ENCODE results near the gene WASF3. TPM values are rescaled to one million over a fixed set of nuclear protein-coding genes. Genes with fewer than 3 reads are reported as not detected.

Gene WASF3
- polyA plus RNA-seq, 3 donors, result not detected

DNA sequence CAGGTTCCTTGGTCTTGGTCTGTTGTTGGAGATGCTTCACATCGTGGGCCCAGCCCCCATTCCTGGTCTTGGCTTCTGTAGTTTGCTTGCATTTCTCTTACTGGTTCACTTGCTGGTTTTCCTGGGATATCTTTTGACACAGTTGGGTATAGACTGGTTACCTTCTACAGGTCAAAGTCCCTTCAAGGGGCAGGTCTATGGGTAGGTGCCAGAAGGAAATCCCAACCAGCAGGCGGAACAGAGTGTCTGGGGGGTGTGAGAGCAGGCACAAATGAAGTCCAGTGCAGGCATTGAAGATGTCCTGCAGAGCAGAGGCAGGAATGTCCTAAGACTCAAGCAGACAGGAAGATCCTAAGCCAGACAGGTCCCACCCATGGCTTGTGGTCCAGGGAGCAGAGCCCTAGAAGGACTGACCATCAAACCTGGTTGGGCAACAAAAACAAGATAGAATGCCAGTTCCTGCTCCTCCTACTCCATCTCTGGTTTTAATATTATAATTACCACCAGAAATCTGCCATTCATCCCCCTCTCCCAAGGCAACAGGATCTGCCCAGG is 17.7 kb upstream of the WASF3 start:
- no peak overlapping the region for H3K27ac Mint-ChIP-seq

DNA sequence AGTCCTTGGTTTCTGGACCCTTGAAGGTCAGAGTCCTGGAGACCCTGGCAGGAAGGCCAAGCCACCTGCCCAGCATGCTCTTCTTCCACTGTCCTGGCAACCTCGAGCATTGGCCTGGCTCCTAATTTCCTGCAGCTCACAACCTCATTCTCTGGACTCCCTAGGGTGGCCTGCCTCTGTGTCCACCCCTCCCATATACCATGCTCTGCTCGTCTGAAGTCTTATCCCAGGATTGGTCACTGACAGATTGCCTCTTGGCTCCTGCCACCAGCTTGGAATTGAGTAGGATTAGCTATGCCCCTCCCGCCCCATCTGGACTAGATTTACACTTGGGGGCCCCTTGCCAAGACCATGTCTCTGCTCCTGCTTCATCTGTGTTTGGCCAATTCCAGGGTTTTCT is 17.1 kb upstream of the WASF3 start:
- Histone ChIP-seq H3K9me3 (replicated peaks in 1 of 2; ENCODE audit: control insufficient read depth in 1 of 2, insufficient read depth in 1 of 2, low read length in 2 of 2) (no peaks in the 10 kb centered on the region), H3K79me2 (ENCODE audit: insufficient read depth, low read length) (no peaks in the 10 kb centered on the region), H2AFZ (ENCODE audit: insufficient read depth, low read depth, low read length, poor library complexity, severe bottlenecking) (no peak overlapping the region), H3K27ac (ENCODE audit: low read depth in 1 of 2, low read length in 2 of 2) (no peak overlapping the region), H3K4me1 (ENCODE audit: control insufficient read depth in 1 of 2, insufficient read depth in 2 of 2, low read length in 2 of 2) (no peaks in the 10 kb centered on the region), H4K20me1 (ENCODE audit: insufficient read depth, low read length) (no peaks in the 10 kb centered on the region), H3K36me3 (replicated peaks in 1 of 2; ENCODE audit: control insufficient read depth in 1 of 2, insufficient read depth in 2 of 2, low read length in 2 of 2) (no peaks in the 10 kb centered on the region), H3K4me3 (replicated peaks in 1 of 3; ENCODE audit: low read depth in 2 of 3, low read length in 3 of 3) (no peak overlapping the region), H3K27me3 (ENCODE audit: control insufficient read depth in 2 of 2, insufficient read depth in 2 of 2, low read length in 2 of 2) (no peaks in the 10 kb centered on the region), H3K4me2 (replicated peaks; ENCODE audit: extremely low read depth, low read length, poor library complexity, severe bottlenecking) (no peak overlapping the region), H3K9ac (ENCODE audit: insufficient read depth, low read length, poor library complexity, severe bottlenecking) (no peak overlapping the region)
- no peak for TF ChIP-seq CTCF (IDR thresholded peaks at IDR 0.05)
- intact Hi-C loops (cut with micrococcal nuclease), result no loop called here
- no peak for DNase-seq
- WGBS (ENCODE audit: insufficient coverage), result 73% methylated on average over 2 of the region's 3 CpGs
- no peak overlapping the region for H3K4me3 Mint-ChIP-seq
- H3K9me3 Mint-ChIP-seq, result peaks cover 0 to 3% (median 0%) of the 10 kb centered on the region in 7 donors
- H3K27ac Mint-ChIP-seq, result no peak overlapping the region
- H3K36me3 Mint-ChIP-seq, result no peaks in the 10 kb centered on the region
- peaks cover 5 to 7% (median 6%) of the 10 kb centered on the region in 3 donors for H3K27me3 Mint-ChIP-seq (ENCODE audit: low read depth in 3 of 3)
- H3K4me1 Mint-ChIP-seq, result no peaks in the 10 kb centered on the region

More for the DNA sequence above, 17.7 kb upstream of the WASF3 start:
- Histone ChIP-seq H3K9me3 (replicated peaks in 1 of 2; ENCODE audit: control insufficient read depth in 1 of 2, insufficient read depth in 1 of 2, low read length in 2 of 2) (no peaks in the 10 kb centered on the region), H2AFZ (ENCODE audit: insufficient read depth, low read depth, low read length, poor library complexity, severe bottlenecking) (no peak overlapping the region), H3K27ac (ENCODE audit: low read depth in 1 of 2, low read length in 2 of 2) (no peak overlapping the region), H3K4me3 (replicated peaks in 1 of 3; ENCODE audit: low read depth in 2 of 3, low read length in 3 of 3) (no peak overlapping the region), H3K4me1 (ENCODE audit: control insufficient read depth in 1 of 2, insufficient read depth in 2 of 2, low read length in 2 of 2) (no peaks in the 10 kb centered on the region), H3K9ac (ENCODE audit: insufficient read depth, low read length, poor library complexity, severe bottlenecking) (no peak overlapping the region), H4K20me1 (ENCODE audit: insufficient read depth, low read length) (no peaks in the 10 kb centered on the region), H3K27me3 (ENCODE audit: control insufficient read depth in 2 of 2, insufficient read depth in 2 of 2, low read length in 2 of 2) (no peaks in the 10 kb centered on the region), H3K79me2 (ENCODE audit: insufficient read depth, low read length) (no peaks in the 10 kb centered on the region), H3K4me2 (replicated peaks; ENCODE audit: extremely low read depth, low read length, poor library complexity, severe bottlenecking) (no peak overlapping the region), H3K36me3 (replicated peaks in 1 of 2; ENCODE audit: control insufficient read depth in 1 of 2, insufficient read depth in 2 of 2, low read length in 2 of 2) (no peaks in the 10 kb centered on the region)
- intact Hi-C loops (cut with micrococcal nuclease), result no loop called here
- peaks cover 5 to 8% (median 7%) of the 10 kb centered on the region in 3 donors for H3K27me3 Mint-ChIP-seq (ENCODE audit: low read depth in 3 of 3)
- 67% methylated on average over 1 of the region's 2 CpGs for WGBS (ENCODE audit: insufficient coverage)
- H3K4me3 Mint-ChIP-seq, result no peak overlapping the region
- no peaks in the 10 kb centered on the region for H3K4me1 Mint-ChIP-seq
- no peaks in the 10 kb centered on the region for H3K36me3 Mint-ChIP-seq
- no peak for TF ChIP-seq CTCF (IDR thresholded peaks at IDR 0.05)
- no peak for DNase-seq
- H3K9me3 Mint-ChIP-seq, result peaks cover 0 to 3% (median 0%) of the 10 kb centered on the region in 7 donors

Data from CD14-positive monocyte (primary cell).